ENCODE measurements around the gene MIGA2. TPM values are rescaled to one million over a fixed set of nuclear protein-coding genes. Genes with fewer than 3 reads are reported as not detected.

The MIGA2 gene
- total RNA-seq, 1 experiment from 2014 or later = 28.6 TPM

DNA sequence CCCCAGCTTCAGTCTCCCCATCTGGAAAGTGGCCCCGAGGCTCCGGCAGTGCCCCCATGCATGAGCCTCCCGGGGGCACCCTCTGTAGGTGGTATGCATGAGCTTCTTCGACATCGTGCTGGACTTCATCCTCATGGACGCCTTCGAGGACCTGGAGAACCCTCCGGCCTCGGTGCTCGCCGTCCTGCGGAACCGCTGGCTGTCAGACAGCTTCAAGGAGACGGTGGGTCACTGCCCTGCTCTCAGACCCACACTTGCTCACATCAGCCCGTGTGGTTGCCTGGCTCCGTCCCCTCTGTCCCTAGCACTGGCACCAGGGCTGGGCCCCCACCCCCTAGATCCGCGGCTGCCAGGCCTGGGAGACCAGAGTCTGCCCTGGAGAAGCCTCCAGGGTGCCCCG lies 31.7 kb downstream of the MIGA2 start:
- H3K9me3 Mint-ChIP-seq (ENCODE audit: unreplicated experiment) = no peaks in the 10 kb centered on the region
- intact Hi-C loops (cut with micrococcal nuclease) = no loop called here
- DNase-seq (ENCODE audit: unreplicated experiment) = no peak
- ChIA-PET POLR2A (interaction anchor here (0.8 to 0.9 kb wide), 2 partner anchors 13 to 32 kb away, joined by 3 read pairs; partner anchors contain the start of gene MIGA2), CTCF (no interaction called here)
- no peak overlapping the region for H3K27ac Mint-ChIP-seq (ENCODE audit: low read depth, unreplicated experiment)
- no peaks in the 10 kb centered on the region for H3K4me1 Mint-ChIP-seq (ENCODE audit: insufficient read depth, unreplicated experiment)
- H3K4me3 Mint-ChIP-seq (ENCODE audit: unreplicated experiment) = no peak overlapping the region
- no peaks in the 10 kb centered on the region for H3K27me3 Mint-ChIP-seq (ENCODE audit: insufficient read depth, unreplicated experiment)
- no TSS peak for BruUV-seq (replicated peaks)
- TF ChIP-seq, protein P1, sequence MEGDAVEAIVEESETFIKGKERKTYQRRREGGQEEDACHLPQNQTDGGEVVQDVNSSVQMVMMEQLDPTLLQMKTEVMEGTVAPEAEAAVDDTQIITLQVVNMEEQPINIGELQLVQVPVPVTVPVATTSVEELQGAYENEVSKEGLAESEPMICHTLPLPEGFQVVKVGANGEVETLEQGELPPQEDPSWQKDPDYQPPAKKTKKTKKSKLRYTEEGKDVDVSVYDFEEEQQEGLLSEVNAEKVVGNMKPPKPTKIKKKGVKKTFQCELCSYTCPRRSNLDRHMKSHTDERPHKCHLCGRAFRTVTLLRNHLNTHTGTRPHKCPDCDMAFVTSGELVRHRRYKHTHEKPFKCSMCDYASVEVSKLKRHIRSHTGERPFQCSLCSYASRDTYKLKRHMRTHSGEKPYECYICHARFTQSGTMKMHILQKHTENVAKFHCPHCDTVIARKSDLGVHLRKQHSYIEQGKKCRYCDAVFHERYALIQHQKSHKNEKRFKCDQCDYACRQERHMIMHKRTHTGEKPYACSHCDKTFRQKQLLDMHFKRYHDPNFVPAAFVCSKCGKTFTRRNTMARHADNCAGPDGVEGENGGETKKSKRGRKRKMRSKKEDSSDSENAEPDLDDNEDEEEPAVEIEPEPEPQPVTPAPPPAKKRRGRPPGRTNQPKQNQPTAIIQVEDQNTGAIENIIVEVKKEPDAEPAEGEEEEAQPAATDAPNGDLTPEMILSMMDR (IDR thresholded peaks at IDR 0.05; ENCODE audit: unreplicated experiment) = no peak
- peaks cover 40% of the 10 kb centered on the region for H3K36me3 Mint-ChIP-seq (ENCODE audit: insufficient read depth, unreplicated experiment)

DNA sequence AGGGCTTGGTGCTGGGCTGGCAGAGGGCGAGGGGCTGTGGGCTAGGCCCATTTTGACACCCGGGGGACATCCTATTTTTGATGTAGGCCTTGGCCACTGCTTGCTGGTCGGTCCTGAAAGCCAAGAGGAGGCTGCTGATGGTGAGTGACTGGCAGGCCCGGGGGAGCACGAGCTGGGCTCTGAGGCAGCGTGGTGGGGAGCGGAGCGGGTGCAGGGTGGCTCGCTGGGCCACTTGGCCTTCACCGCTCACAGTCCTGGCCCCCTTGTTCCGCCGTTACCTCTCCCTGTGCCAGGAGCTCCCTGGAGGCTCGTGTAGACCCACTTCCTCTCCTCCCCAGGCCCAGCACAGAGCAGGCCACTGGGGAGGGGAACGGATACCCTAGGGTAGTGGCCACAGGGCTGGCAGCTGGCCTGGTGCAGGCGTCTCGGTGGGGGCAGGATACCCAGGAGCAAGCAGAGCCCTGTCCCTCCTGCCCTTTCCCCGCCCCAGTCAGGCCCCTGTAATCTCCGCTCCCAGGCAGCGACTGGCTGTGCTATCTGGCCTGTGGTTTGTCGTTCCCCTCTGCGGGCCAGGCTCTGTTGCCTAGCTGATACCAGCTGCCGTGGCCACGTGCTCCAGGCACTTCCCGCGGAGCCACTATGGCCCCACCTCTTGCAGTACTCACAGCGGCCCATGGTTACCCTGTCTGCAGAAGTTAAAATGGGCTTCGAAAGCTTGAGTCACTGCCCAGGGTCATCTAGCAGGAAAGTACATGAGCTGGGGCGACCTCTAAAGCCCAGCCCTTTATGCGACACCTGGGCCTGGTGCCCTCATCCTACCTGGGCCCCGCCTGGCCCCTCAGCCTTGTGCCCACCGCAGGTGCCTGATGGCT lies 32.8 kb downstream of the MIGA2 start:
- Mint-ChIP-seq H3K4me3 (ENCODE audit: unreplicated experiment) (no peak overlapping the region), H3K9me3 (ENCODE audit: unreplicated experiment) (no peaks in the 10 kb centered on the region), H3K27me3 (ENCODE audit: insufficient read depth, unreplicated experiment) (no peaks in the 10 kb centered on the region), H3K4me1 (ENCODE audit: insufficient read depth, unreplicated experiment) (no peaks in the 10 kb centered on the region), H3K36me3 (ENCODE audit: insufficient read depth, unreplicated experiment) (peaks cover 36% of the 10 kb centered on the region), H3K27ac (ENCODE audit: low read depth, unreplicated experiment) (no peak overlapping the region)
- BruUV-seq (replicated peaks) = no TSS peak
- DNase-seq (ENCODE audit: unreplicated experiment) = no peak
- TF ChIP-seq, protein P1 (IDR thresholded peaks at IDR 0.05; ENCODE audit: unreplicated experiment) = no peak
- ChIA-PET CTCF (interaction anchor here (0.7 kb wide), 1 partner anchor 62 kb away, joined by 3 read pairs; no protein-coding TSS in a partner anchor), POLR2A (interaction anchor here (0.5 kb wide), 1 partner anchor 420 kb away, joined by 3 read pairs; no protein-coding TSS in a partner anchor)
- intact Hi-C loops (cut with micrococcal nuclease) = no loop called here

DNA sequence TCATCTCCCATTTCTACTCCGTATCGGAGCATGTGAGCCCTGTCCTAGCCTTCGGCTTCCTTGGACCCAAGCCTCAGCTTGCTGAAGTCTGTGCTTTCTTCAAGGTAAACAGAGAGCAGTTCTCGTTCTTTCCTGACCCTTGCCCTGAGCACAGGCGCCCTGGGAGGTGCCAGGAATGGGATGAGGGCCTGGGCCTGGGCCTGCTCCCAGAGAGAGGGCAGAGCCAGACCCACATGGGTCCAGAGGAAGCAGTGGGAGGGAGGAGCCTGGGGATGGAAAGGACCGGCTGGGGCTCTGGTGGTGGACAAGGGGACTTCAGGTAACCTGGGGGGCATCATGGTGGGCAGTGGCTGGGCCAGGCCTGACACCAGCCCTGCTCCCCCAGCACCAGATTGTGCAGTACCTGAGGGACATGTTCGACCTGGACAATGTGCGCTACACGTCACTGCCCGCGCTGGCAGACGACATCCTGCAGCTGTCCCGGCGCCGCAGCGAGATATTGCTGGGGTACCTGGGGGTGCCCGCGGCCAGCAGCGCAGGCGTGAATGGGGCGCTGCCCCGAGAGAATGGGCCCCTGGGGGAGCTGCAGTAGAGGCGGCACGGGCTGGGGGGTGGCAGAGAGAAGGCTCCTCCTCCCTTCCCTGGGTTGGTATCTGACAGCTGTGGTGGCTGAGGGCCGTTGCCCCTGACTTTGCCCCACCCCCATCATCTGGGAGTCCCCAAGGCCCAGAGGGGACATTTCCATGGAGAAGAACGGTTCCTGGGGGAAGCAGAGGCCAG lies 33.6 kb downstream of the MIGA2 start:
- POLR2A ChIA-PET = interaction anchor here (0.5 kb wide), 1 partner anchor 421 kb away, joined by 3 read pairs; no protein-coding TSS in a partner anchor

More for the DNA sequence above, 33.6 kb downstream of the MIGA2 start:
- Mint-ChIP-seq H3K4me1 (ENCODE audit: insufficient read depth, unreplicated experiment) (no peaks in the 10 kb centered on the region), H3K9me3 (ENCODE audit: unreplicated experiment) (no peaks in the 10 kb centered on the region), H3K27me3 (ENCODE audit: insufficient read depth, unreplicated experiment) (no peaks in the 10 kb centered on the region), H3K4me3 (ENCODE audit: unreplicated experiment) (no peak overlapping the region), H3K36me3 (ENCODE audit: insufficient read depth, unreplicated experiment) (peaks cover 28% of the 10 kb centered on the region), H3K27ac (ENCODE audit: low read depth, unreplicated experiment) (no peak overlapping the region)
- no TSS peak for BruUV-seq (replicated peaks)
- intact Hi-C loops (cut with micrococcal nuclease) = no loop called here
- CTCF ChIA-PET = interaction anchor here (0.6 kb wide), 1 partner anchor 42 kb away, joined by 3 read pairs; the partner anchor contains the start of gene SH3GLB2
- TF ChIP-seq, protein P1 (IDR thresholded peaks at IDR 0.05; ENCODE audit: unreplicated experiment) = no peak
- no peak for DNase-seq (ENCODE audit: unreplicated experiment)

Measured in MCF 10A (cell line).